Naive B cell (primary cell): ENCODE data around the gene MATK. TPM values are rescaled to one million over a fixed set of nuclear protein-coding genes. Genes with fewer than 3 reads are reported as not detected.

ENCODE experiments used
- ATAC-seq, 2 donors: fragments of 150-1000 bp; cut with Tn5 transposase; 2 replicates each; pipeline ENCODE4 v1.10.0; 2021; ENCODE audit warnings: low read depth in 2 of 2, mild to moderate bottlenecking in 2 of 2, moderate library complexity in 2 of 2
- DNase-seq: peaks from one replicate; pipeline ENCODE4 v3.0.0; 2022
- H3K27ac Mint-ChIP-seq, 6 donors: one replicate each; pipeline ENCODE4 v1.8.0; 2020 to 2022; ENCODE audit warnings: mild to moderate bottlenecking in 6 of 6, mixed read lengths in 6 of 6, moderate library complexity in 5 of 6, inconsistent platforms in 2 of 6
- H3K27me3 Mint-ChIP-seq, 3 donors: one replicate each; pipeline ENCODE4 v1.8.0; 2021 to 2022; ENCODE audit warnings: mixed read lengths in 3 of 3, mild to moderate bottlenecking in 1 of 3
- H3K36me3 Mint-ChIP-seq, 2 donors: one replicate each; pipeline ENCODE4 v1.8.0; 2020 to 2022; ENCODE audit warnings: mixed read lengths in 2 of 2, inconsistent platforms in 1 of 2, mild to moderate bottlenecking in 1 of 2
- H3K4me1 Mint-ChIP-seq, 3 donors: one replicate each; pipeline ENCODE4 v1.8.0; 2020 to 2022; ENCODE audit warnings: mixed read lengths in 3 of 3, inconsistent platforms in 1 of 3, mild to moderate bottlenecking in 1 of 3, moderate library complexity in 1 of 3
- H3K4me3 Mint-ChIP-seq, 8 donors: one replicate each; pipeline ENCODE4 v1.8.0; 2020 to 2022; ENCODE audit warnings: mild to moderate bottlenecking in 8 of 8, mixed read lengths in 8 of 8, moderate library complexity in 8 of 8, inconsistent platforms in 2 of 8
- H3K9me3 Mint-ChIP-seq, 7 donors: one replicate each; pipeline ENCODE4 v1.8.0; 2020 to 2022; ENCODE audit warnings: mixed read lengths in 7 of 7, mild to moderate bottlenecking in 5 of 7, inconsistent platforms in 2 of 7, moderate library complexity in 1 of 7
- polyA plus RNA-seq, 6 donors: library from polyadenylated mRNA; unstranded; fragments of 300-500 nt; fragmentation: Illumina TruSeq; gene quantifications; one replicate each; pipeline ENCODE4 v1.2.3, GENCODE V29; 2021; ENCODE audit warnings: low read depth in 6 of 6

The MATK gene
- polyA plus RNA-seq, 6 donors from 2014 or later, result 3.2 to 6.7 (median 5.6) TPM

- Mint-ChIP-seq H3K9me3 (peaks cover 7 to 16% (median 9%) of the 10 kb centered on the region in 7 donors), H3K27ac (peak overlapping the region in 1 of 6 donors; percentile 28), H3K4me1 (peaks cover 2 to 10% (median 4%) of the 10 kb centered on the region in 3 donors), H3K27me3 (peaks cover 0 to 13% (median 0%) of the 10 kb centered on the region in 3 donors), H3K36me3 (peaks cover 0 to 15% of the 10 kb centered on the region in 2 donors), H3K4me3 (no peak overlapping the region)
- ATAC-seq (no peak), DNase-seq (no peak)
Observed at GRCh38 chr19:3796358-3796757, 10.2 kb upstream of the MATK start.

GRCh38 chr19:3793799-3794198 is 7.6 kb upstream of the MATK start:
- ATAC-seq, result no peak
- Mint-ChIP-seq H3K9me3 (peaks cover 7 to 18% (median 10%) of the 10 kb centered on the region in 7 donors), H3K27me3 (peaks cover 0 to 13% (median 4%) of the 10 kb centered on the region in 3 donors), H3K4me1 (peaks cover 0 to 10% (median 2%) of the 10 kb centered on the region in 3 donors), H3K27ac (peak overlapping the region in 1 of 6 donors; percentile 62), H3K4me3 (peak overlapping the region in 1 of 8 donors; percentile 5), H3K36me3 (peaks cover 0 to 17% of the 10 kb centered on the region in 2 donors)
- no peak for DNase-seq

GRCh38 chr19:3792114-3792513 is 5.9 kb upstream of the MATK start:
- Mint-ChIP-seq H3K36me3 (peaks cover 0 to 16% of the 10 kb centered on the region in 2 donors), H3K9me3 (peaks cover 7 to 18% (median 10%) of the 10 kb centered on the region in 7 donors), H3K4me3 (no peak overlapping the region), H3K27me3 (peaks cover 0 to 13% (median 4%) of the 10 kb centered on the region in 3 donors), H3K27ac (no peak overlapping the region), H3K4me1 (peaks cover 0 to 6% (median 2%) of the 10 kb centered on the region in 3 donors)
- DNase-seq (no peak), ATAC-seq (no peak)

GRCh38 chr19:3790941-3791340 is 4.8 kb upstream of the MATK start:
- Mint-ChIP-seq H3K4me3 (no peak overlapping the region), H3K36me3 (peaks cover 0 to 8% of the 10 kb centered on the region in 2 donors), H3K27ac (no peak overlapping the region), H3K9me3 (peaks cover 0 to 6% (median 4%) of the 10 kb centered on the region in 7 donors), H3K4me1 (peaks cover 0 to 6% (median 2%) of the 10 kb centered on the region in 3 donors), H3K27me3 (peaks cover 0 to 6% (median 4%) of the 10 kb centered on the region in 3 donors)
- DNase-seq (no peak), ATAC-seq (no peak)

GRCh38 chr19:3790209-3790734 is 4.1 kb upstream of the MATK start:
- Mint-ChIP-seq H3K4me3 (peak overlapping the region in 2 of 8 donors; percentile 33 to 48), H3K4me1 (peaks cover 3 to 6% (median 5%) of the 10 kb centered on the region in 3 donors), H3K27ac (peak overlapping the region in 1 of 6 donors; percentile 83), H3K36me3 (peaks cover 0 to 8% of the 10 kb centered on the region in 2 donors), H3K9me3 (peaks cover 0 to 6% (median 4%) of the 10 kb centered on the region in 7 donors), H3K27me3 (peaks cover 0 to 6% (median 4%) of the 10 kb centered on the region in 3 donors)
- no peak for DNase-seq
- ATAC-seq, result no peak

GRCh38 chr19:3788996-3789778 is 3.0 kb upstream of the MATK start:
- ATAC-seq (no peak), DNase-seq (no peak)
- Mint-ChIP-seq H3K27me3 (peaks cover 0 to 6% (median 4%) of the 10 kb centered on the region in 3 donors), H3K27ac (peak overlapping the region in 1 of 6 donors; percentile 86), H3K4me3 (peak overlapping the region in 1 of 8 donors; percentile 49), H3K36me3 (peaks cover 0 to 8% of the 10 kb centered on the region in 2 donors), H3K4me1 (peaks cover 12 to 15% (median 14%) of the 10 kb centered on the region in 3 donors), H3K9me3 (peaks cover 0 to 6% (median 4%) of the 10 kb centered on the region in 7 donors)

- Mint-ChIP-seq H3K4me3 (peak overlapping the region; percentile 68 to 90 (median 80)), H3K4me1 (peaks cover 12 to 20% (median 14%) of the 10 kb centered on the region in 3 donors), H3K27me3 (peaks cover 0 to 4% (median 0%) of the 10 kb centered on the region in 3 donors), H3K27ac (peak overlapping the region in 1 of 6 donors; percentile 65), H3K36me3 (peaks cover 16% of the 10 kb centered on the region in 2 donors), H3K9me3 (peaks cover 7 to 21% (median 19%) of the 10 kb centered on the region in 7 donors)
- ATAC-seq (peak in 1 of 2 donors; percentile 45), DNase-seq (peak; percentile 21)
Observed at GRCh38 chr19:3785451-3785937, 687 bp downstream of the MATK start.

- Mint-ChIP-seq H3K27me3 (no peaks in the 10 kb centered on the region), H3K4me1 (peaks cover 12 to 20% (median 14%) of the 10 kb centered on the region in 3 donors), H3K4me3 (peak overlapping the region; percentile 68 to 90 (median 82)), H3K9me3 (peaks cover 7 to 21% (median 19%) of the 10 kb centered on the region in 7 donors), H3K27ac (peak overlapping the region in 3 of 6 donors; percentile 5 to 87 (median 60)), H3K36me3 (peaks cover 16% of the 10 kb centered on the region in 2 donors)
- DNase-seq, result no peak
- peak in 1 of 2 donors; percentile 13 for ATAC-seq
Observed at GRCh38 chr19:3784607-3785450, 1.4 kb downstream of the MATK start.

GRCh38 chr19:3783660-3784584 is 2.3 kb downstream of the MATK start:
- no peak for DNase-seq
- Mint-ChIP-seq H3K4me1 (peaks cover 10 to 14% (median 14%) of the 10 kb centered on the region in 3 donors), H3K36me3 (peaks cover 16% of the 10 kb centered on the region in 2 donors), H3K4me3 (peak overlapping the region; percentile 60 to 89 (median 80)), H3K27me3 (no peaks in the 10 kb centered on the region), H3K27ac (peak overlapping the region in 1 of 6 donors; percentile 5), H3K9me3 (peaks cover 7 to 21% (median 19%) of the 10 kb centered on the region in 7 donors)
- ATAC-seq, result peak in 1 of 2 donors; percentile 18

- Mint-ChIP-seq H3K36me3 (peaks cover 16% of the 10 kb centered on the region in 2 donors), H3K9me3 (peaks cover 7 to 21% (median 19%) of the 10 kb centered on the region in 7 donors), H3K27me3 (no peaks in the 10 kb centered on the region), H3K4me3 (no peak overlapping the region), H3K4me1 (peaks cover 10 to 14% (median 13%) of the 10 kb centered on the region in 3 donors), H3K27ac (no peak overlapping the region)
- ATAC-seq (no peak), DNase-seq (no peak)
Observed at GRCh38 chr19:3782903-3783302, 3.3 kb downstream of the MATK start.

- H3K4me3 Mint-ChIP-seq, result peak overlapping the region in 5 of 8 donors; percentile 8 to 72 (median 60)
- H3K4me1 Mint-ChIP-seq, result peaks cover 10 to 14% (median 13%) of the 10 kb centered on the region in 3 donors
- no peak overlapping the region for H3K27ac Mint-ChIP-seq
Observed at GRCh38 chr19:3782330-3782729, 3.9 kb downstream of the MATK start.

GRCh38 chr19:3781603-3782002 is 4.6 kb downstream of the MATK start:
- Mint-ChIP-seq H3K36me3 (peaks cover 16% of the 10 kb centered on the region in 2 donors), H3K27ac (peak overlapping the region in 1 of 6 donors; percentile 38), H3K4me3 (no peak overlapping the region), H3K4me1 (peaks cover 10 to 17% (median 14%) of the 10 kb centered on the region in 3 donors), H3K9me3 (peaks cover 8 to 21% (median 19%) of the 10 kb centered on the region in 7 donors), H3K27me3 (no peaks in the 10 kb centered on the region)
- DNase-seq (no peak), ATAC-seq (no peak)

More at GRCh38 chr19:3782330-3782729, 3.9 kb downstream of the MATK start:
- DNase-seq, result no peak
- peaks cover 7 to 21% (median 19%) of the 10 kb centered on the region in 7 donors for H3K9me3 Mint-ChIP-seq
- no peak for ATAC-seq
- H3K36me3 Mint-ChIP-seq, result peaks cover 16% of the 10 kb centered on the region in 2 donors
- no peaks in the 10 kb centered on the region for H3K27me3 Mint-ChIP-seq
